HepG2 (cell line): ENCODE data around the gene BTBD7. TPM values are rescaled to one million over a fixed set of nuclear protein-coding genes. Genes with fewer than 3 reads are reported as not detected.

ENCODE experiments used
- ATAC-seq: fragments of 200-7000 bp; cut with Tn5 transposase; 3 replicates; pipeline ENCODE4 v1.9.1; 2020; ENCODE audit warnings: mild to moderate bottlenecking, moderate library complexity
- BruUV-seq: library from RNA; stranded (reverse); fragments of 400-500 nt; replicated peaks from 2 replicates; lab custom pipeline; 2021; lab: Mats Ljungman, UMichigan
- CTCF ChIA-PET: fragments of 300-600 bp; formaldehyde crosslinking; extraction: SDS; loops from one replicate; lab custom pipeline; 2021; ENCODE audit warnings: low total read pairs, inconsistent platforms, low intra/inter-chr PET ratio; lab: Yijun Ruan, JAX
- POLR2A ChIA-PET: fragments of 350-600 bp; sonication (Branson Sonifier 250); formaldehyde crosslinking; loops from one replicate; lab custom pipeline; 2020; ENCODE audit warnings: antibody characterized with exemption, inconsistent platforms; lab: Yijun Ruan, JAX
- DNase-seq: peaks from one replicate; pipeline ENCODE4 v3.0.0-alpha.2; 2015; ENCODE audit warnings: low spot score
- FAIRE-seq: peaks from 3 replicates; lab custom pipeline; 2011; peaks lifted over from hg19 to GRCh38; lab: Jason Lieb, UNC
- H2AFZ ChIP-seq: one replicate; pipeline ENCODE4 v1.6.1; 2011; ENCODE audit warnings: low read length, inconsistent platforms
- H3K27ac ChIP-seq: fragments of 300-600 bp; 3 replicates; pipeline ENCODE4 v1.8.0; 2011; ENCODE audit warnings: mixed run types, mild to moderate bottlenecking, mixed read lengths, low read length, inconsistent platforms; ENCODE audit not compliant: insufficient read depth; ENCODE audit errors: extremely low read length
- H3K27me3 ChIP-seq, 2 experiments: fragments of 200-600 bp in 1 of 2; 2 replicates in 1 of 2; 3 replicates in 1 of 2; pipeline versions ENCODE4 v1.6.0 to v1.8.0; 2011; ENCODE audit warnings: low read length in 2 of 2, mild to moderate bottlenecking in 2 of 2, moderate library complexity in 2 of 2, inconsistent platforms in 1 of 2; ENCODE audit not compliant: insufficient read depth in 2 of 2, control insufficient read depth in 1 of 2
- H3K36me3 ChIP-seq, 2 experiments: fragments of 200-600 bp in 1 of 2; replicated peaks in 1 of 2; 2 replicates in 1 of 2; 3 replicates in 1 of 2; pipeline versions ENCODE4 v1.5.1 to v1.8.0; 2011; ENCODE audit warnings: low read length in 2 of 2, inconsistent platforms in 1 of 2; ENCODE audit not compliant: insufficient read depth in 2 of 2, control insufficient read depth in 1 of 2
- H3K4me1 ChIP-seq: 2 replicates; pipeline ENCODE4 v1.5.1; 2012; ENCODE audit warnings: low read length, inconsistent platforms; ENCODE audit not compliant: insufficient read depth
- H3K4me2 ChIP-seq: 2 replicates; pipeline ENCODE4 v1.6.0; 2011; ENCODE audit warnings: low read depth, low read length, inconsistent platforms
- H3K4me3 ChIP-seq, 3 experiments: fragments of 200-600 bp in 1 of 3; sonication (generic), shearing (Covaris generic) in 1 of 3; replicated peaks in 1 of 3; 2 replicates each; pipeline ENCODE4 v1.5.1; 2011 to 2016; ENCODE audit warnings: low read length in 3 of 3, inconsistent platforms in 2 of 3, low read depth in 2 of 3, mild to moderate bottlenecking in 2 of 3, control low read depth in 1 of 3, mixed read lengths in 1 of 3; ENCODE audit not compliant: insufficient read depth in 1 of 3
- H3K79me2 ChIP-seq: one replicate; pipeline ENCODE4 v1.6.1; 2011; ENCODE audit warnings: low read length, inconsistent platforms; ENCODE audit not compliant: insufficient read depth
- H3K9ac ChIP-seq: 2 replicates; pipeline ENCODE4 v1.6.0; 2011; ENCODE audit warnings: mild to moderate bottlenecking, low read depth, low read length, inconsistent platforms; ENCODE audit not compliant: insufficient read depth
- H3K9me3 ChIP-seq: 2 replicates; pipeline ENCODE4 v1.5.1; 2012; ENCODE audit warnings: mild to moderate bottlenecking, low read length
- H4K20me1 ChIP-seq: 2 replicates; pipeline ENCODE4 v1.6.0; 2011; ENCODE audit warnings: inconsistent platforms, mild to moderate bottlenecking, low read length, moderate library complexity; ENCODE audit not compliant: insufficient read depth
- CHD4 ChIP-seq: fragments of 200-600 bp; sonication (generic); IDR thresholded peaks from 2 replicates; pipeline ENCODE4 v1.7.0; 2017; ENCODE audit warnings: mild to moderate bottlenecking, low read length, borderline replicate concordance
- SAP130 ChIP-seq: IDR thresholded peaks from 2 replicates; pipeline ENCODE4 v1.6.1; 2016; ENCODE audit warnings: low read depth
- SRY ChIP-seq: sonication (generic); formaldehyde crosslinking; IDR thresholded peaks from 2 replicates; pipeline ENCODE4 v1.8.0; 2022; ENCODE audit warnings: mild to moderate bottlenecking, missing genetic modification reagents
- ZNF530 ChIP-seq: sonication (generic); formaldehyde crosslinking; IDR thresholded peaks from 2 replicates; pipeline ENCODE4 v1.5.0; 2020; ENCODE audit warnings: low read depth, mild to moderate bottlenecking, missing genetic modification reagents
- ZNF629 ChIP-seq: sonication (generic); formaldehyde crosslinking; conservative IDR thresholded peaks from 2 replicates; pipeline ENCODE4 v1.5.0; 2020; ENCODE audit warnings: missing genetic modification reagents
- WGBS: methylation state at CpG from one replicate; pipeline ENCODE4 v1.1.6; 2017; ENCODE audit warnings: low lambda C conversion rate; 5-methylcytosine and 5-hydroxymethylcytosine counted together
- in situ Hi-C: cut with HindIII; loops from 2 replicates; pipeline ENCODE4 v1.10.0; 2017; ENCODE audit warnings: low pct_unique_long_range_greater_than_20kb; ENCODE audit not compliant: extremely low pct_ligation_motif_present
- intact Hi-C: fragments of 100-400 bp; cut with micrococcal nuclease; formaldehyde crosslinking; loops from one replicate; pipeline ENCODE4 v1.10.0; 2022; ENCODE audit not compliant: unreplicated experiment
- polyA plus RNA-seq, 8 experiments: library from polyadenylated mRNA; depleted of rRNA in 3 of 8; stranded (reverse) in 7 of 8; unstranded in 1 of 8; fragments of >200 nt; fragmentation: Illumina TruSeq in 4 of 8; extraction: Trizol in 4 of 8; gene quantifications; 2 replicates each; pipeline versions ENCODE4 v1.2.1 to v1.2.3, GENCODE V29; 2011 to 2016; ENCODE audit warnings: low read depth in 4 of 8, missing spikeins in 1 of 8, mixed read lengths in 1 of 8; ENCODE audit not compliant: insufficient read depth in 1 of 8
- total RNA-seq, 5 experiments: library from RNA; depleted of rRNA; stranded (reverse); fragments of >200 nt; fragmentation: Illumina TruSeq; extraction: Trizol; gene quantifications; 2 replicates each; pipeline ENCODE4 v1.2.3, GENCODE V29; 2016; ENCODE audit warnings: low read depth in 1 of 5

The BTBD7 gene
- total and polyA plus RNA-seq, 2 of the 13 experiments (the other 11 are each of a cell fraction or from before 2014, with no cell fraction given): 11.6 to 15.2 TPM

- POLR2A ChIA-PET: no interaction called here
- no peak overlapping the region for H3K9ac ChIP-seq
Measured at GRCh38 chr14:93268406-93268805, 64.4 kb downstream of the BTBD7 start.

GRCh38 chr14:93267149-93267711, 65.6 kb downstream of the BTBD7 start:
- Histone ChIP-seq H2AFZ (no peak overlapping the region), H3K79me2 (no peaks in the 10 kb centered on the region), H3K4me2 (no peak overlapping the region), H3K27me3 (no peaks in the 10 kb centered on the region), H3K4me1 (peaks cover 23% of the 10 kb centered on the region), H3K4me3 (no peak overlapping the region), H4K20me1 (no peaks in the 10 kb centered on the region), H3K36me3 (peaks cover 6 to 16% of the 10 kb centered on the region in 2 experiments), H3K9me3 (no peaks in the 10 kb centered on the region), H3K9ac (no peak overlapping the region), H3K27ac (no peak overlapping the region)
- no peak for FAIRE-seq
- no peak for ATAC-seq
- in situ Hi-C loops: no loop called here
- ChIA-PET POLR2A (no interaction called here), CTCF (no interaction called here)
- no TSS peak for BruUV-seq
- intact Hi-C loops: no loop called here
- TF ChIP-seq SAP130 (CRISPR knock-in tag): no peak
- no peak for TF ChIP-seq ZNF530 (CRISPR knock-in tag)
- 86% methylated on average over 3 of the region's 3 CpGs for WGBS
- DNase-seq: no peak

More at GRCh38 chr14:93268406-93268805, 64.4 kb downstream of the BTBD7 start:
- no peaks in the 10 kb centered on the region for H3K79me2 ChIP-seq
- FAIRE-seq (no peak), DNase-seq (no peak), ATAC-seq (no peak)
- no peak overlapping the region for H3K4me3 ChIP-seq
- no peak overlapping the region for H3K4me2 ChIP-seq
- WGBS: 100% methylated on average over 1 of the region's 1 CpG
- no peaks in the 10 kb centered on the region for H4K20me1 ChIP-seq
- H3K27ac ChIP-seq: no peak overlapping the region
- CTCF ChIA-PET: no interaction called here
- H3K9me3 ChIP-seq: no peaks in the 10 kb centered on the region
- peaks cover 6 to 7% of the 10 kb centered on the region in 2 experiments for H3K36me3 ChIP-seq
- in situ Hi-C loops (no loop called here), intact Hi-C loops (no loop called here)
- BruUV-seq: no TSS peak
- H2AFZ ChIP-seq: no peak overlapping the region
- no peaks in the 10 kb centered on the region for H3K27me3 ChIP-seq
- TF ChIP-seq ZNF629 (CRISPR knock-in tag) (peak; percentile 66), SRY (CRISPR knock-in tag) (no peak), CHD4 (peak; percentile 53; the same call in 1 of the 2 replicates)
- H3K4me1 ChIP-seq: peaks cover 23% of the 10 kb centered on the region
